A673 (cell line): ENCODE results near the gene ZNF770. TPM values are rescaled to one million over a fixed set of nuclear protein-coding genes. Genes with fewer than 3 reads are reported as not detected.
"Not testable (repeated sequence)": the region's sequence is repeated elsewhere in the genome, so short reads cannot be mapped to it uniquely, and the experiment has no call there.

Experiments
- BruUV-seq: library from RNA; stranded (reverse); fragments of 400-500 nt; replicated peaks from 2 replicates; lab custom pipeline; 2021; lab: Mats Ljungman, UMichigan
- CTCF ChIA-PET: fragments of 300-600 bp; sonication (Branson Sonifier 250); formaldehyde crosslinking; loops from one replicate; lab custom pipeline; 2022; ENCODE audit warnings: antibody characterized with exemption; lab: Charles Lee
- POLR2A ChIA-PET: fragments of 300-600 bp; sonication (Branson Sonifier 250); formaldehyde crosslinking; loops from one replicate; lab custom pipeline; 2022; ENCODE audit warnings: antibody characterized with exemption; ENCODE audit not compliant: low non-redundant PET; lab: Charles Lee
- DNase-seq: peaks from one replicate; pipeline ENCODE4 v3.0.0-alpha.2; 2015; ENCODE audit warnings: low spot score
- H3K27ac ChIP-seq: fragments of 200-600 bp; sonication (generic); 2 replicates; pipeline ENCODE4 v1.5.1; 2016; ENCODE audit warnings: mixed run types, low read depth, mild to moderate bottlenecking, mixed read lengths, antibody characterized with exemption, low read length; ENCODE audit not compliant: poor library complexity, severe bottlenecking
- H3K27me3 ChIP-seq: fragments of 200-600 bp; sonication (generic); replicated peaks from 2 replicates; pipeline ENCODE4 v1.6.1; 2017; ENCODE audit warnings: mixed run types, low read depth, mild to moderate bottlenecking, mixed read lengths, antibody characterized with exemption, low read length; ENCODE audit not compliant: insufficient read depth, poor library complexity
- H3K36me3 ChIP-seq: fragments of 200-600 bp; sonication (generic); 2 replicates; pipeline ENCODE4 v1.6.1; 2016; ENCODE audit warnings: mixed run types, mild to moderate bottlenecking, mixed read lengths, antibody characterized with exemption, low read length; ENCODE audit not compliant: insufficient read depth, poor library complexity, severe bottlenecking
- H3K4me1 ChIP-seq: fragments of 200-600 bp; sonication (generic); 2 replicates; pipeline ENCODE4 v1.6.1; 2017; ENCODE audit warnings: mixed run types, mild to moderate bottlenecking, mixed read lengths, antibody characterized with exemption, low read length; ENCODE audit not compliant: insufficient read depth, poor library complexity, severe bottlenecking
- H3K4me3 ChIP-seq: fragments of 200-600 bp; sonication (generic); 2 replicates; pipeline ENCODE4 v1.5.1; 2016; ENCODE audit warnings: low read depth, mixed run types, mild to moderate bottlenecking, mixed read lengths, low read length; ENCODE audit not compliant: poor library complexity, severe bottlenecking
- H3K9me3 ChIP-seq: fragments of 200-600 bp; sonication (generic); 2 replicates; pipeline ENCODE4 v1.6.1; 2016; ENCODE audit warnings: mixed run types, low read depth, mild to moderate bottlenecking, mixed read lengths, antibody characterized with exemption, low read length; ENCODE audit not compliant: poor library complexity, severe bottlenecking
- EZH2 ChIP-seq: fragments of 200-600 bp; sonication (generic); IDR thresholded peaks from 2 replicates; pipeline ENCODE4 v1.6.1; 2017; ENCODE audit warnings: borderline replicate concordance, low read depth, mild to moderate bottlenecking, mixed read lengths, antibody characterized with exemption, low read length; ENCODE audit not compliant: poor library complexity, severe bottlenecking
- intact Hi-C: fragments of 100-400 bp; cut with micrococcal nuclease; formaldehyde crosslinking; loops from one replicate; pipeline ENCODE4 v1.10.0; 2022; ENCODE audit not compliant: unreplicated experiment
- total RNA-seq: library from RNA; stranded (reverse); gene quantifications from 2 replicates; pipeline ENCODE4 v1.2.3, GENCODE V29; 2021
- TF ChIP-seq, protein P1 (sequence below): fragments of 300-800, 200-600 bp; sonication (generic); conservative IDR thresholded peaks from 2 replicates; pipeline ENCODE4 v1.5.1; 2017; ENCODE audit warnings: low read depth, mild to moderate bottlenecking, antibody characterized with exemption, low read length, moderate library complexity, mixed read lengths

The ZNF770 gene
- total RNA-seq, 1 experiment from 2014 or later = 52.1 TPM

GRCh38 chr15:34951993-34952392 lies 36.1 kb downstream of the ZNF770 start:
- H3K4me3 ChIP-seq = no peak overlapping the region
- intact Hi-C loops = no loop called here
- no peaks in the 10 kb centered on the region for H3K4me1 ChIP-seq
- ChIA-PET POLR2A (no interaction called here), CTCF (no interaction called here)
- H3K27ac ChIP-seq = no peak overlapping the region
- H3K27me3 ChIP-seq = no peaks in the 10 kb centered on the region
- peaks cover 18% of the 10 kb centered on the region for H3K36me3 ChIP-seq
- DNase-seq = no peak
- TF ChIP-seq, protein P1, sequence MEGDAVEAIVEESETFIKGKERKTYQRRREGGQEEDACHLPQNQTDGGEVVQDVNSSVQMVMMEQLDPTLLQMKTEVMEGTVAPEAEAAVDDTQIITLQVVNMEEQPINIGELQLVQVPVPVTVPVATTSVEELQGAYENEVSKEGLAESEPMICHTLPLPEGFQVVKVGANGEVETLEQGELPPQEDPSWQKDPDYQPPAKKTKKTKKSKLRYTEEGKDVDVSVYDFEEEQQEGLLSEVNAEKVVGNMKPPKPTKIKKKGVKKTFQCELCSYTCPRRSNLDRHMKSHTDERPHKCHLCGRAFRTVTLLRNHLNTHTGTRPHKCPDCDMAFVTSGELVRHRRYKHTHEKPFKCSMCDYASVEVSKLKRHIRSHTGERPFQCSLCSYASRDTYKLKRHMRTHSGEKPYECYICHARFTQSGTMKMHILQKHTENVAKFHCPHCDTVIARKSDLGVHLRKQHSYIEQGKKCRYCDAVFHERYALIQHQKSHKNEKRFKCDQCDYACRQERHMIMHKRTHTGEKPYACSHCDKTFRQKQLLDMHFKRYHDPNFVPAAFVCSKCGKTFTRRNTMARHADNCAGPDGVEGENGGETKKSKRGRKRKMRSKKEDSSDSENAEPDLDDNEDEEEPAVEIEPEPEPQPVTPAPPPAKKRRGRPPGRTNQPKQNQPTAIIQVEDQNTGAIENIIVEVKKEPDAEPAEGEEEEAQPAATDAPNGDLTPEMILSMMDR = no peak
- TF ChIP-seq EZH2 = no peak
- no TSS peak for BruUV-seq
- no peaks in the 10 kb centered on the region for H3K9me3 ChIP-seq

- no peaks in the 10 kb centered on the region for H3K9me3 ChIP-seq
- H3K4me1 ChIP-seq = no peaks in the 10 kb centered on the region
- TSS peak; percentile 12 for BruUV-seq
- intact Hi-C loops = no loop called here
- CTCF ChIA-PET = interaction anchor here (0.6 kb wide), 1 partner anchor 437 kb away, joined by 3 read pairs; no protein-coding TSS in a partner anchor
- no peak for DNase-seq
- H3K27me3 ChIP-seq = no peaks in the 10 kb centered on the region
- no peak overlapping the region for H3K27ac ChIP-seq
- H3K36me3 ChIP-seq = peaks cover 16% of the 10 kb centered on the region
- no peak for TF ChIP-seq EZH2
- TF ChIP-seq, protein P1 = no peak
- H3K4me3 ChIP-seq = no peak overlapping the region
- POLR2A ChIA-PET = no interaction called here
These were observed 43.2 kb downstream of the ZNF770 start for GRCh38 chr15:34944936-34945335.

DNA sequence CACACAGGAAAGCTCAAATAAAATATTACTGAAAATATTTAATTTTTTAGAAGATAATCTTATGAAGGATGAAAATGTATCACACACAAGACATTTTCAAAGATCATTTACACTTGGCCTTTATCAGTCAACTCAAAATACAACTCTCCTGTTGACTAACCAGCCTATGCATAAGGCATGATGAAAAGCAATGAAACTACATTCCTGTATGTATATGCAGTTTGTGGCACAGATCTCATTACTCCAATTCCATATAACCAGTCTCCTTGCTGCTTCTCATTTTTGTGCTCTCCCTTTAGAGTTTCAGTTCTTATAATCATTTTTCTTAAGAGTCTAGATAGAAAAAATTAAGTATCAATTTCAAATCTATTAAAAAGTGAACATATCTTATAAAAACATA lies 44.4 kb downstream of the ZNF770 start:
- Histone ChIP-seq H3K9me3 (no peaks in the 10 kb centered on the region), H3K4me3 (no peak overlapping the region), H3K27me3 (no peaks in the 10 kb centered on the region), H3K4me1 (no peaks in the 10 kb centered on the region), H3K27ac (no peak overlapping the region), H3K36me3 (peaks cover 21% of the 10 kb centered on the region)
- DNase-seq = no peak
- no TSS peak for BruUV-seq
- CTCF ChIA-PET = no interaction called here
- POLR2A ChIA-PET = no interaction called here
- intact Hi-C loops = no loop called here
- no peak for TF ChIP-seq EZH2

DNA sequence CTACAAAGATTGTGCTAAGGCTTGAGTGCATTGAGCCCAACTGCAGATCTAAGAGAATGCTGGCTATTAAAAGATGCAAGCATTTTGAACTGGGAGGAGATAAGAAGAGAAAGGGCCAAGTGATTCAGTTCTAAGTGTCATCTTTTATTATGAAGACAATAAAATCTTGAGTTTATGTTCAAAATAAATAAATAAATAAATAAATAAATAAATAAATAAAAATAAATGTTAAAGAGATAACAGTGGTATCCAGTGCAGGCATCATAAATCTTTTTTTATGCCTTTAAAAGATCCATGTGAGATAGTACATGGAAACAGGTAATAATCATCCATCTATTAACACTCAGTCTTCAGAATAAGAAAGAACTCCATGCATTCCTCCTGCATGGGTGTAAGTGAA lies 44.8 kb downstream of the ZNF770 start:
- H3K27me3 ChIP-seq, H3K27ac ChIP-seq, BruUV-seq, H3K4me3 ChIP-seq, intact Hi-C loops, DNase-seq, CTCF ChIA-PET, POLR2A ChIA-PET, H3K4me1 ChIP-seq, H3K9me3 ChIP-seq: not testable (repeated sequence)
- H3K36me3 ChIP-seq = peaks cover 23% of the 10 kb centered on the region
